ENCODE data around the gene MRPL51.

DNA sequence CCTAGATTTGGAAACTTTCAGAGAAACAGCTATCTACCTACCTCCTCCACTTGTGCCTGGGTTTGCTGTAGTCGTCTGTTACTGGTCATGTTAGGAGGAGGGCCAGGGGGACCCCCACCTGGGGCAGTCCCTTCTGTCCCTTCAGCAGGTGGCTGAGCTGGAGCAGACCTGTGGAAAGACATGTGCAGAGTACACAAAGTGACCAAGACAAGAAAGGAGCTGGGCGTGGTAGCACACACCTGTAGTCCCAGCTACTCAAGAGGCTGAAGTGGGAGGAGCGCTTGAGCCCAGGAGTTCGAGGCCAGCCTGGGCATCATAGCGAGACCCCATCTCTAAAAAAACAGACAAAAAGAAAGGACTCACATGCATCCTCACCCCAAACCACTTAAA, 26.9 kb downstream of the MRPL51 start:
- TF ChIP-seq, protein P1, sequence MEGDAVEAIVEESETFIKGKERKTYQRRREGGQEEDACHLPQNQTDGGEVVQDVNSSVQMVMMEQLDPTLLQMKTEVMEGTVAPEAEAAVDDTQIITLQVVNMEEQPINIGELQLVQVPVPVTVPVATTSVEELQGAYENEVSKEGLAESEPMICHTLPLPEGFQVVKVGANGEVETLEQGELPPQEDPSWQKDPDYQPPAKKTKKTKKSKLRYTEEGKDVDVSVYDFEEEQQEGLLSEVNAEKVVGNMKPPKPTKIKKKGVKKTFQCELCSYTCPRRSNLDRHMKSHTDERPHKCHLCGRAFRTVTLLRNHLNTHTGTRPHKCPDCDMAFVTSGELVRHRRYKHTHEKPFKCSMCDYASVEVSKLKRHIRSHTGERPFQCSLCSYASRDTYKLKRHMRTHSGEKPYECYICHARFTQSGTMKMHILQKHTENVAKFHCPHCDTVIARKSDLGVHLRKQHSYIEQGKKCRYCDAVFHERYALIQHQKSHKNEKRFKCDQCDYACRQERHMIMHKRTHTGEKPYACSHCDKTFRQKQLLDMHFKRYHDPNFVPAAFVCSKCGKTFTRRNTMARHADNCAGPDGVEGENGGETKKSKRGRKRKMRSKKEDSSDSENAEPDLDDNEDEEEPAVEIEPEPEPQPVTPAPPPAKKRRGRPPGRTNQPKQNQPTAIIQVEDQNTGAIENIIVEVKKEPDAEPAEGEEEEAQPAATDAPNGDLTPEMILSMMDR (IDR thresholded peaks at IDR 0.05; ENCODE audit: low read depth, low read length) = no peak
- no peak for TF ChIP-seq EZH2phosphoT487 (IDR thresholded peaks at IDR 0.05; ENCODE audit: low read depth)
